ENCODE measurements around the gene EBNA1BP2.
"Not testable (repeated sequence)": the region's sequence is repeated elsewhere in the genome, so short reads cannot be mapped to it uniquely, and the experiment has no call there.

- TF ChIP-seq RAD21 (IDR thresholded peaks at IDR 0.05; ENCODE audit: low read length); CTCF (conservative IDR thresholded peaks at IDR 0.05; ENCODE audit: low read depth, low read length); USF2 (IDR thresholded peaks at IDR 0.05; ENCODE audit: low read depth, low read length); FOS (IDR thresholded peaks at IDR 0.05; ENCODE audit: low read depth, low read length); POLR2A (IDR thresholded peaks at IDR 0.05; ENCODE audit: low read depth, low read length); RFX5 (IDR thresholded peaks at IDR 0.05; ENCODE audit: low read depth, low read length); CEBPB (IDR thresholded peaks at IDR 0.05; ENCODE audit: low read depth, low read length); BHLHE40 (IDR thresholded peaks at IDR 0.05; ENCODE audit: low read depth, low read length); SMC3 (IDR thresholded peaks at IDR 0.05; ENCODE audit: low read depth, low read length); ELK1 (IDR thresholded peaks at IDR 0.05; ENCODE audit: borderline replicate concordance, low read depth, low read length): not testable (repeated sequence)
Observed at GRCh38 chr1:43208277-43208676, 36.2 kb upstream of the EBNA1BP2 start.

Data from IMR-90 (cell line).